Transverse colon (tissue), 4 donors: Measurements from ENCODE around the gene TPTE.
"Not testable (repeated sequence)": the region's sequence is repeated elsewhere in the genome, so short reads cannot be mapped to it uniquely, and the experiment has no call there.

Source experiments
- CTCF ChIP-seq, 5 experiments: fragments of 200-600 bp in 3 of 5; fragments of 450-650 bp in 2 of 5; sonication (generic) in 3 of 5; IDR thresholded peaks; 1 replicate in 2 of 5; 2 replicates in 3 of 5; pipeline ENCODE4 v1.5.1; 2016 to 2017; ENCODE audit warnings: antibody characterized with exemption in 5 of 5, inconsistent platforms in 3 of 5, mild to moderate bottlenecking in 2 of 5, moderate library complexity in 1 of 5
- EP300 ChIP-seq: sonication (generic); formaldehyde crosslinking; IDR thresholded peaks from one replicate; pipeline ENCODE4 v1.6.1; 2017; ENCODE audit warnings: antibody characterized with exemption, low read depth
- POLR2A ChIP-seq: fragments of 450-650 bp; IDR thresholded peaks from one replicate; pipeline ENCODE4 v1.6.1; 2016; ENCODE audit warnings: antibody characterized with exemption, mild to moderate bottlenecking, moderate library complexity
- POLR2AphosphoS5 ChIP-seq, 3 donors: sonication (generic); formaldehyde crosslinking; IDR thresholded peaks; one replicate each; pipeline ENCODE4 v1.6.1; 2016; ENCODE audit warnings: antibody characterized with exemption in 3 of 3

- not testable (repeated sequence) for TF ChIP-seq POLR2AphosphoS5 (IDR thresholded peaks at IDR 0.05); CTCF (IDR thresholded peaks at IDR 0.05); POLR2A; EP300
Observed at GRCh38 chr21:10578910-10579309, 57.5 kb downstream of the TPTE start.
